SK-N-SH (cell line): ENCODE data around the gene FAM78B. TPM values are rescaled to one million over a fixed set of nuclear protein-coding genes. Genes with fewer than 3 reads are reported as not detected.

Experiments used
- polyA plus RNA-seq, 3 experiments: library from polyadenylated mRNA; depleted of rRNA; stranded (reverse); fragments of >200 nt; gene quantifications; 2 replicates each; pipeline ENCODE4 v1.2.3, GENCODE V29; 2012
- small RNA-seq, 7 experiments: library from RNA; depleted of rRNA; stranded (forward); fragments of <200 nt; gene quantifications; one replicate each; pipeline ENCODE3, GENCODE V24; 2012

Gene FAM78B
- polyA plus RNA-seq, 1 of the 3 experiments (the other 2 are of a cell fraction) = 0.36 TPM

Small RNA genes within 50 kb of the gene (small RNA-seq; reads per million reads assigned to genes)
- gene MIR921 = 0 reads per million in 7 experiments
- gene RNA5SP64 = 0 reads per million in 7 experiments
